GM23338 (cell line): ENCODE results near the gene FGD4.

Experiments
- CREB1 ChIP-seq: fragments of 250-450 bp; sonication (Bioruptor Pico); IDR thresholded peaks from 2 replicates; pipeline ENCODE4 v1.5.0; 2020; ENCODE audit warnings: low read depth, mild to moderate bottlenecking, moderate library complexity
- CTCF ChIP-seq, 2 experiments: fragments of 200-600 bp in 1 of 2; sonication (generic) in 1 of 2; conservative IDR thresholded peaks; 2 replicates each; pipeline versions ENCODE4 v1.5.1 to v1.6.1; 2016 to 2017; ENCODE audit warnings: antibody characterized with exemption in 2 of 2, low read depth in 2 of 2, mild to moderate bottlenecking in 2 of 2, moderate library complexity in 1 of 2
- EZH2 ChIP-seq: fragments of 200-600 bp; sonication (generic); IDR thresholded peaks from one replicate; pipeline ENCODE4 v1.8.0; 2017; ENCODE audit warnings: antibody characterized with exemption, mild to moderate bottlenecking, low read depth; ENCODE audit not compliant: unreplicated experiment
- EZH2phosphoT487 ChIP-seq: fragments of 200-600 bp; sonication (generic); IDR thresholded peaks from one replicate; pipeline ENCODE4 v1.8.1; 2018; ENCODE audit warnings: antibody characterized with exemption; ENCODE audit not compliant: unreplicated experiment
- JUNB ChIP-seq: IDR thresholded peaks from one replicate; pipeline ENCODE4 v1.6.1; 2016; ENCODE audit warnings: antibody characterized with exemption; ENCODE audit not compliant: unreplicated experiment
- NANOG ChIP-seq: IDR thresholded peaks from 2 replicates; pipeline ENCODE4 v1.6.1; 2016; ENCODE audit warnings: antibody characterized with exemption, borderline replicate concordance
- POLR2AphosphoS5 ChIP-seq: IDR thresholded peaks from 2 replicates; pipeline ENCODE4 v1.6.1; 2016; ENCODE audit warnings: antibody characterized with exemption, low read depth
- REST ChIP-seq: IDR thresholded peaks from one replicate; pipeline ENCODE4 v1.6.1; 2018; ENCODE audit warnings: antibody characterized with exemption; ENCODE audit not compliant: unreplicated experiment
- STAT1 ChIP-seq: IDR thresholded peaks from one replicate; pipeline ENCODE4 v1.6.1; 2016; ENCODE audit warnings: antibody characterized with exemption; ENCODE audit not compliant: unreplicated experiment
- ZNF114 ChIP-seq: fragments of 250-450 bp; sonication (Bioruptor Pico); IDR thresholded peaks from 2 replicates; pipeline ENCODE4 v1.5.0; 2020; ENCODE audit warnings: mild to moderate bottlenecking, moderate library complexity
- ZNF331 ChIP-seq: fragments of 250-450 bp; sonication (Bioruptor Pico); IDR thresholded peaks from 2 replicates; pipeline ENCODE4 v1.5.0; 2020; ENCODE audit warnings: low read depth, mild to moderate bottlenecking, moderate library complexity
- ZNF462 ChIP-seq: fragments of 250-450 bp; sonication (Bioruptor Pico); IDR thresholded peaks from 2 replicates; pipeline ENCODE4 v1.5.0; 2020; ENCODE audit warnings: mild to moderate bottlenecking, moderate library complexity

GRCh38 chr12:32478166-32478565 is 78.8 kb downstream of the FGD4 start:
- TF ChIP-seq EZH2 (no peak), CTCF (conservative IDR thresholded peaks at IDR 0.05; ENCODE audit: low read depth in 2 of 2) (no peak), EZH2phosphoT487 (no peak), REST (no peak), ZNF114 (no peak), CREB1 (CRISPR knock-in tag) (no peak), POLR2AphosphoS5 (no peak), STAT1 (no peak), NANOG (no peak), ZNF331 (no peak), ZNF462 (CRISPR knock-in tag) (no peak), JUNB (no peak)
